ENCODE data around the gene TRUB2.

Gene TRUB2

DNA sequence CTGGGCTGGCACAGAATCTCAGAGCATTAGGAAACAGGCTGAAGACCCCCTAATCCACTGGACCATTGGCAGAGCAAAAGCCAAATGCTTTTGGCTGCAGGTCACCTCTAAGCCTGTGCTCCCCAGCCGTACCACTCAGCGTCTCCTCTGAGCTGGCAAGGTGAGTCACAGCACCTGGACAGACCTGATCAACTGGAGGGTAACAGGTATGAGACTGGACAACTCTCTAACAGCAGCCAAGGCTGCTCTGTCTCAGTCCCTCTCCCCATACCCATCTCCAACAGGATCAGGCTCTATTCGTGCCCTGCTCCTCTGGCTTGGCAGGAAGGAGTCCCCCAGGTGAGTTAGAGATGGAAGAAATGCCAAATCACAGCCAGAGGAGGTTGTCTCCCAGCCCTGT lies 51.1 kb downstream of the TRUB2 start:
- DNase-seq (ENCODE audit: low read depth): no peak

GRCh38 chr9:128266868-128267590 lies 55.2 kb downstream of the TRUB2 start:
- DNase-seq (ENCODE audit: low read depth): no peak

GRCh38 chr9:128265348-128265847 lies 56.8 kb downstream of the TRUB2 start:
- DNase-seq (ENCODE audit: low read depth): no peak

DNA sequence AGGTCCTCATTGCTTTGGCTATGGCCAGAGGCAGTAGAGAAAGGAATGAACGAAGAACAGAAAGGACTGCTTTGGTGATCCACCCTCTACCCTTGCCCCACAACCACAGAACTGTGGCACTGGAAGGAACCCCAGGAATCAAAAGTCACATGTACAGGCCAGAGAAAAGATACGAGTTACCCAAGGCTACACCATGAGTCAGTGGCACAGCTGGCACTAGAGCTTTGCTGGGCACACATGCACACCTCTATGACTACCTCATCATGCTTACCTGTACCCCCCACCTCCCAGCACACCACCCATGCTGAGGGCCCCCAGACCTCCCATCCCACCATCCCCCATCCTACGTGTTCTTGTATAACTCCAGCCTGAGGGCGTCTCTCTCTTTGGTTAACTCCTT lies 59.6 kb downstream of the TRUB2 start:
- DNase-seq (ENCODE audit: low read depth): no peak

- DNase-seq (ENCODE audit: low read depth): no peak
Observed at GRCh38 chr9:128260340-128260739, 61.9 kb downstream of the TRUB2 start.

GRCh38 chr9:128259156-128259555 lies 63.1 kb downstream of the TRUB2 start:
- DNase-seq (ENCODE audit: low read depth): no peak

DNA sequence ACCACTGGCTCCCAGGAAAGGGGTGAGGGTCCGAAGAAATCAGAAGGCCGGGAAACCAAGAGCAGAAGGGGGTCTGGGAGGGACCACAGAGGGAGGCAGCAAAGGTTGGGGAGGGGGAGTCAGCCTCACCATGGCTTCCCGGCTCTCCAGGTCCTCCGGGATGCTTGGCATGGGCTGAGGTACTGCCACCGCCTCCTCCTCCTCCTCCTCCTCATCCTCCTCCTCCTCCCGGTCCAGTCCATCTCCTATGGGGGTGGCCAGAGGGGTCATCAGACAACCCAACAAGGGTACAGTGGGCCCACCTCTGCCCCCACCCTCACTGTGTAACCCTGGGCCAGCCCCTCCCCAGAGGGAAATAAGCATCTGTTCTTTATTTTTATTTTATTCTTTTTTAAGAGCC lies 63.9 kb downstream of the TRUB2 start:
- no peak for DNase-seq (ENCODE audit: low read depth)

GRCh38 chr9:128257907-128258306 lies 64.3 kb downstream of the TRUB2 start:
- DNase-seq (ENCODE audit: low read depth): no peak

DNA sequence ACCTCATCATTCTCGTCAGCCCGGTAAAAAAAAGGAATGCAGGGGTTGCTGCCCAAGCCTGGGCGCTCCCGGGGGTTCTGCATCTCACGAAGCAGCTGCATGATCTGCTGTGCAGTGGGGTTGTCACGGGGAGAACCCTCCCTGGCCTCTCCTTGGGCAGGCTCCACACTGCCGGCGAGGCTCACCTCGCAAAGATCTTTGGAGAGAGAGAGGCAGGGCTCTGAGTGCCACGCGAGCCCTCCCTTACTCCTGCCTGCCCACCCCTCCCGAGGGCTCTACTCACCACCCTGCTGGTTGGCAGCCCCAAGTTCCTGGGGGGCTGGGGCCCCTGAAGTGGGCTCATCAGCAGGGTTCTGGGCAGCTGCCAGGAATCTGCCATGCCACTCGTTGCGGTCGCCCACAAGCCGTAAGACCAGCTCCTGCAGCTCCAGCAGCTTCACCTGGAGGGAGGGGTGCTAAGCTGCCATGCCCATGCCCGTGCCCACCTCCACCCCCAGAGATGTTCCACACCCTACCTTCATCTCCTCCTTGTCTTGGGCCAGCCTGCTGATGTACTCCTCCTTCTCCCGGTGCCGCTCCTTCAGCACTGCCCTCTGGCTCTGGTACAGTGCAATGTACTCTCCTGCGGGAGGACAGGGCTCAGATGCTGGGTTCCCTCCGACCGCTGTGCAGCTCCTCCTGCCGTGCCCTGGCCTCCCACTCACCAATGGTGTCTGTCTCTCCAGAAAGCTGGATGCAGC lies 65.0 kb downstream of the TRUB2 start:
- DNase-seq (ENCODE audit: low read depth): no peak
